SH-SY5Y (cell line): ENCODE measurements around the gene INPP4B.

ENCODE experiments used
- GATA2 ChIP-seq: IDR thresholded peaks from 2 replicates; pipeline ENCODE4 v1.6.1; 2011; ENCODE audit warnings: mild to moderate bottlenecking, low read depth, low read length
- GATA3 ChIP-seq: IDR thresholded peaks from 2 replicates; pipeline ENCODE4 v1.6.1; 2011; ENCODE audit warnings: low read depth, mild to moderate bottlenecking, low read length, moderate library complexity

- TF ChIP-seq GATA3 (no peak), GATA2 (no peak)
Observed at GRCh38 chr4:142265536-142265935, 580.6 kb downstream of the INPP4B start.
